ENCODE results near the gene MATN3. TPM values are rescaled to one million over a fixed set of nuclear protein-coding genes. Genes with fewer than 3 reads are reported as not detected.
"Not testable (repeated sequence)": the region's sequence is repeated elsewhere in the genome, so short reads cannot be mapped to it uniquely, and the experiment has no call there.

The MATN3 gene
- total RNA-seq, 1 donor, result not detected

DNA sequence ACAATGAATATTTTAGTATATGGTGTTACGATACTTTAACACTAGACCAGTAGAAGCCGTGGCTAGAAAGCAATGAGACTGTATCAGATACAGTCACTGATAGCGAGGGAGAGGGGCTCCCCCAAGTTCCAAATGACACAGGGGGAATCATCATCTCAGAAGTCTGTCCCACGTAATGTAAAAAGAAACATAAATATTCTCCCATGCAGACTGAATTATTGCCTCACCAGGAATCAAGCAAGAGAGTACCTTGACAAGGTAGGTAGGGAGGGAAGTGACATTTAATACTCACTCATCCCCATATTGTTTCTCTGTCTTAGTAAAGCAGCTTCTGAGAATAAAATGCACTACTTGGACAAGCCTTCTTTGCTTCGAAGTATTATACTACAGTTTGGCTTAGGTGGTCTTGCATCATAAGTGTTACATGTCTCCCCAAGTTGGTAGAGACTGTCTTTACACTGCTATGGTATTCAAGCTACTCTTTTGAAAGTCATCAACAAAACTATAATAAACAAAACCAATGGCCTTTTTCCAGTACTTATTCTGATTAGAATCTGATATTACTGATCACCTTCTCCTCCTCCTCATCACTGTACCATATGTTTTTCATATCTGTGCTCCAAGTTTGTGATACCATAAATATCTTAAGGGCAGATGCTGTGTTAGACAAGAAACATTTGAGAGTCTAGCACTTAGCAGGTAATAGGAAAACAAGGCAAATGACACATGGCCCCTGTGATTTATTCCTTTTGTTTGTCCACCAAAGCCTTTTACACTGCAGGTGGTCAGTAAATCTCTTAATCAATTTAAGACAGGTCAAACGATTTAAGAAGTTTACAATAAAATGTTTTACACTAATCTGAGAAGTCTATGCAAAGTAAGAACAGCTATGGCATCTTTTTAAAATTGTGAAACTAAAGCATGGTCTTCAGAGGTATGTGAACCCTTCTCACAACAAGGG lies 36.3 kb upstream of the MATN3 start:
- Histone ChIP-seq H3K27me3 (ENCODE audit: insufficient read depth, low read length) (no peaks in the 10 kb centered on the region), H3K4me1 (ENCODE audit: insufficient read depth, low read length) (peaks cover 39% of the 10 kb centered on the region), H3K9me3 (ENCODE audit: low read depth, low read length) (no peaks in the 10 kb centered on the region), H3K4me3 (ENCODE audit: low read length) (peak overlapping the region; percentile 99)

DNA sequence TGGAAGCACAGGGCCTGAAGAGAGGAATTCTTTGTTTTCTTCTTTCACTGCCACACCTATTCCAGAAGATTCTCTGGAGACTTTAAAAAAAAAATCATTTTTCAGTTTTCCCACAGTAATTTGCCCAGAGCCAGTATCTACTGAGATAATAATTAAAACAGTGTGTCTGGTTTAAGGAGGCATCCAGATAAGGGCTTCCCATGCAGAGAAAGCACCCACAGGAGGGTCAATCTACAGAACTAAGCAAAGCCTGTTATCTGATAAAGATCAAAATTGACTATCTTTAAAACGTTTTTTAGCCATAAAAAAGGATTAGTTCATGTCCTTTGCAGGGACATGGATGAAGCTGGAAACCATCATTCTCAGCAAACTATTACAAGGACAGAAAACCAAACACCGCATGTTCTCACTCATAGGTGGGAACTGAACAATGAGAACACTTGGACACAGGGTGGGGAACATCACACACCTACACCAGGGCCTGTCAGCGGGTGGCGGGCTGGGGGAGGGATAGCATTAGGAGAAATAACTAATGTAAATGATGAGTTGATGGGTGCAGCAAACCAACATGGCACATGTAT lies 33.3 kb upstream of the MATN3 start:
- H3K4me1 ChIP-seq (ENCODE audit: insufficient read depth, low read length), result peaks cover 28% of the 10 kb centered on the region
- H3K27me3 ChIP-seq (ENCODE audit: insufficient read depth, low read length); H3K4me3 ChIP-seq (ENCODE audit: low read length); H3K9me3 ChIP-seq (ENCODE audit: low read depth, low read length): not testable (repeated sequence)

DNA sequence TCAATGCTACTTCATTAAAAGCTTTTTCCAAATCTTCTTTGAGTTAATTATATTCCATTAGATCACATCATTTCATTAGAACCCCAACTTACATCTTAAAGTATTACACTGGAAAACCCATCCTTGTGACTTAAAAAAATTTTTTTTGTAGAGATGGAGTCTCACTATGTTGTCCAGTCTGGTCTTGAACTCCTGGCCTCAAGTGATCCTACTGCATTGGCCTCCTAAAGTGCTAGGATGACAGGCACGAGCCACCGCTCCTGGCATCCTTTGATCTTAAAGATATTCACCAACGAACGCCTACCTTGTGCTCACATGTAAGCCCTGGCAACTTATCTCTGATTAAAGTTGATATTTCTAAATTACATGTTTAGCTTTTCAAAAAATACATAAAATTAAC lies 32.3 kb upstream of the MATN3 start:
- peaks cover 25% of the 10 kb centered on the region for H3K4me1 ChIP-seq (ENCODE audit: insufficient read depth, low read length)
- no peaks in the 10 kb centered on the region for H3K9me3 ChIP-seq (ENCODE audit: low read depth, low read length)
- H3K27me3 ChIP-seq (ENCODE audit: insufficient read depth, low read length), result no peaks in the 10 kb centered on the region
- no peak overlapping the region for H3K4me3 ChIP-seq (ENCODE audit: low read length)

DNA sequence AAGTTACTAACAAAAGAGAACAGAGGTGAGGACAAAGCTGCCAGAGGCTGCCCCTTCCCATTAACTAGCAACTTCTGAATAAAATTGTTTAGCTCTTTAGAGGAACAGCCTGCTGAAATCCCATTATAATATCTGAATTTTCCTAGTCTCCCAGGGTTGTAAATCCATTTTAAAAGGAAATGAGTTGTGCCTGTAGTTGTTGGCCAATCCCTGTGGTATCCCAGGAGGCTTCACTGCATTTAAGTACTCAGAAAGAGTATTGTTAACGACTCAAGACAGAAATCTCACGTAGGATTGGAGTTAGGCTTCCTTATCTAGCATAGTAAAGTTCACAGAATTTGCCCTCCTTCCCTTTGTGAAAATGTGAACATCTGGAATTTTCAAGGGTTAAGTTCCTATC lies 30.1 kb upstream of the MATN3 start:
- Histone ChIP-seq H3K4me3 (ENCODE audit: low read length) (no peak overlapping the region), H3K4me1 (ENCODE audit: insufficient read depth, low read length) (peaks cover 4% of the 10 kb centered on the region), H3K27me3 (ENCODE audit: insufficient read depth, low read length) (no peaks in the 10 kb centered on the region), H3K9me3 (ENCODE audit: low read depth, low read length) (no peaks in the 10 kb centered on the region)

DNA sequence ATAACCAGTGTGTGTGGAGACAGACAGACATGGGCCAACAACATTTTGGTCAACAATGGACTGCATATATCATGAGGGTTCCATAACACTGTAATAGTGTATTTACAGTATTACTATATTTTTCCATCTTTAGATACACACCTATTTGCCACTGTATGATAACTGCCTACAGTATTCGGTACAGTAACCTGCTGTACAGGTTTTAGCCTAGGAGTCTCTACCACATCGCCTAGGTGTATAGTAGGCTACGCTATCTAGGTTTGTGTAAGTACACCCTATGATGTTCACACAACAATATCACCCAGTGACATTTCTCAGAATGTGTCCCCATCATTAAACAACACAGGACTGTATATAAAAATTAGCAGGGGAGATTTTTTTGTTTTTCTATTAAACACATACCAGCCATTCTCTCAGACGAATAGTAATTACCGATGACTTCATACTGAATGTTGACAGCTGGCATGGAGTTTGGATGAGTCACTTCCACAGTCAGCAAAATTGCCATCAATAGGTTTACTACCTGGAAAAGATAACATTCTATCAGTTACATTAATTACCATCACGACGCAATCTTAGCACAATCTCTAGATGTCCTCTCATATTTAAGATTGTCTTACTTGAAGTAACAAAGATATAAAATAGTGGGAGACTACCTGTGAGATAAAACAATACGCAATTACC lies 28.2 kb upstream of the MATN3 start:
- Histone ChIP-seq H3K27me3 (ENCODE audit: insufficient read depth, low read length) (no peaks in the 10 kb centered on the region), H3K4me1 (ENCODE audit: insufficient read depth, low read length) (peaks cover 3% of the 10 kb centered on the region)

DNA sequence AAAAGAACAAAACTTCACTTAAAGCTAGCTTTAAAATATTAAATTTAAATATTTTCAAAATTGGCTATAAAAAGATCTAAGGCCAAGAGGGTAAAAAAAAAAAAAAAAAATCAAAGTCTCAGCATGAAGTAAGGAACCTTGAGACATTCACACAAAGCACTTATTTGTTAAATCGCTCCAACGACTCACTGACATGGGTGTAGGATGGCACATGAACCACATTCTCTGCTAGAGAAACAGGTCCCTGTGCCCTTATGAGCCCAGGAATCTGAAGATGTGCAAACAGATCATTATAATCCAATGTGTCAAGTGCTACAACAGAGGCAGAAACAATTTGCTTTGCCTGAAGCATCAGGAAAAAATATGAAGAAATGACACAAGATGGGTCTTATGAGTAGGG lies 25.2 kb upstream of the MATN3 start:
- Histone ChIP-seq H3K4me3 (ENCODE audit: low read length) (no peak overlapping the region), H3K9me3 (ENCODE audit: low read depth, low read length) (no peaks in the 10 kb centered on the region), H3K27me3 (ENCODE audit: insufficient read depth, low read length) (no peaks in the 10 kb centered on the region), H3K4me1 (ENCODE audit: insufficient read depth, low read length) (no peaks in the 10 kb centered on the region)

More for the DNA sequence above, 28.2 kb upstream of the MATN3 start:
- no peaks in the 10 kb centered on the region for H3K9me3 ChIP-seq (ENCODE audit: low read depth, low read length)
- no peak overlapping the region for H3K4me3 ChIP-seq (ENCODE audit: low read length)

DNA sequence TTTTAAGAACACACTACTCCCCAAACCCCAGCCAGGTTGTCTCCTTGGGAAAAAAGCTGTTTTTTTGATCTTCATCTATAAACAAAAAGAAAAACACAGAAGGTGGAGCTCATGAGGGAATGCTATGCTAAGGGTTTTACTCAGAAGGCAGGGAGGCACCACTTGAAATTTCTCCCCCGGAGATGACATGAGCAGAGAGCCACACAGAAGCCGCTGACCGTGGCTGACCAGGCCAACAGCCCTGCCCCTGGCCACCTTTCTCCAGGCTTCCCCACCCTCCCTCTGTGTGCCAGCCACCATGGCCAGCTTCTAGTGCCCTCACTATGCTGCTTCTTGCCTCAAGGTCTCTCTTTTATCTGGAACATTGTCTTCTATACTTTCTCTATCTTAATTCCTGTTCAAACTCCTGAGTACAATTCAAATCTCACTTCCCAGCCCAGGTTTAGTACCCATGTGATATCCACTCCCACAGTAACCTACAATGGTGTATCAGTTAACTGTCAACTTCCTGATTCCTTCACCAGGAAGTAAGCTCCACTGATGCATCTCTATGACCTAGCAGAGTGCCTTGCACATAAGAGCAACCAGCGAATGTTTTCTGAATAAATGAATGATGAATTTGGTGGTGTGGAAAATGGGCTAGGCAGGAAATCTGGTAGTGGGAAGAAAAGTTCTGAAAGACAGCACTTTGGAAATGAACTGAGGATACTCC lies 23.6 kb upstream of the MATN3 start:
- no peaks in the 10 kb centered on the region for H3K27me3 ChIP-seq (ENCODE audit: insufficient read depth, low read length)
- no peak overlapping the region for H3K4me3 ChIP-seq (ENCODE audit: low read length)
- no peaks in the 10 kb centered on the region for H3K4me1 ChIP-seq (ENCODE audit: insufficient read depth, low read length)
- no peaks in the 10 kb centered on the region for H3K9me3 ChIP-seq (ENCODE audit: low read depth, low read length)

DNA sequence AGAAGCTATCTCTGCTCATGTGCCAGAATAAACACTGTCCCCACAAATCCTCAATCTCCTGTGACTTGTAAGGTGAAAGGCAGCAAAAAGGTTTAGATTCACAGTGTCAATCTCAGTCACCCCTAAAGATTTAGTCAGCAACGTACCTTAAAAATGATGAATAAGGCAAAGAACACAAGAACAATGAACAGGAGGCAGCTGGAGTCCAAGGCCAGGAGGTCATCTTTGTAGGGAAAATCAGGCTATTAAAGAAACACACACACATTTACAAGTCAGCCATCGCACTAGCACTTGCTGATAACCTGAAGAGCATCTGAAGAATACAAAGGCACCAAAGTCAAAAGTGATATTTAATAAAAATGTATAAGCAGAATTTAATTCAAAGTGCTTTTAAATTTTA lies 22.4 kb upstream of the MATN3 start:
- Histone ChIP-seq H3K9me3 (ENCODE audit: low read depth, low read length) (no peaks in the 10 kb centered on the region), H3K4me1 (ENCODE audit: insufficient read depth, low read length) (no peaks in the 10 kb centered on the region), H3K27me3 (ENCODE audit: insufficient read depth, low read length) (no peaks in the 10 kb centered on the region), H3K4me3 (ENCODE audit: low read length) (no peak overlapping the region)

DNA sequence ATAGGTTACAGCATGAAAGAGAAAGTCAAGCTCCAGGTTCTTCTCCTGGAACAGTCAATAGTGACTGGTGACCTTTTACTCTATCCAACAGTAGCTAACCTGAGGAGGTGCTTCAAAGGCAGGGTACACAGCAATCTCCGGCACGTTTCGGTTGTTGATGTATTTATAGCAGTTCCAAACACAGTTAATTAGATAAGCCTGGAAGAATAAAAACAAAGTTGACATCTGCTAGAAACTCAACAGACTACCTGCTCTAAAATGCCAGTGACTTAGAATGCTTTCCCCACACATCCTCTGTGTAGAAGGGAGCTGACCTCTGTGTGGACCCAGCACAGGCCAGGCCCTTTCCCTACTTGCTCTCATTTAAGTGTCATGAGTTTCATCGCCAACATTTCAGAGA lies 21.8 kb upstream of the MATN3 start:
- Histone ChIP-seq H3K27me3 (ENCODE audit: insufficient read depth, low read length) (no peaks in the 10 kb centered on the region), H3K9me3 (ENCODE audit: low read depth, low read length) (no peaks in the 10 kb centered on the region), H3K4me1 (ENCODE audit: insufficient read depth, low read length) (no peaks in the 10 kb centered on the region), H3K4me3 (ENCODE audit: low read length) (no peak overlapping the region)

DNA sequence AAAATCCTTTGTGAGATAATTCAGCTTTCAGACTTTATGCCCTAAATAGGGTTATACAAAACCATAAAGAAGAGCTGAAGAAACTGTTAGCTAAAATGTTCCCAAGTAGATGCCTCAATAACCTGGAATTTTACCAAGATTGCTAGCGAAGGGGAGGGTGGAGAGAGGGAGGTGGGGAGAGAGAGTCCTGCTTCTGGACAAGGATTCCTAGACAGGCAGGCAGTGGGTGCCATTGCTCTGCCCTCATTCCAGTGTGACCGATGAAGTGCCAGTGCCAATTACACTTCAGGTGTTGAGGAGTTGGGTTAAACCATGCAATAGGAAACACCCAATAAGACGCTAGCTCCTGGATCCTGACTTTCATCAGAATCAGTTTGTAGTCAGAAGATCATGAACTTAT lies 20.9 kb upstream of the MATN3 start:
- Histone ChIP-seq H3K27me3 (ENCODE audit: insufficient read depth, low read length) (no peaks in the 10 kb centered on the region), H3K4me1 (ENCODE audit: insufficient read depth, low read length) (no peaks in the 10 kb centered on the region), H3K4me3 (ENCODE audit: low read length) (no peak overlapping the region), H3K9me3 (ENCODE audit: low read depth, low read length) (no peaks in the 10 kb centered on the region)

DNA sequence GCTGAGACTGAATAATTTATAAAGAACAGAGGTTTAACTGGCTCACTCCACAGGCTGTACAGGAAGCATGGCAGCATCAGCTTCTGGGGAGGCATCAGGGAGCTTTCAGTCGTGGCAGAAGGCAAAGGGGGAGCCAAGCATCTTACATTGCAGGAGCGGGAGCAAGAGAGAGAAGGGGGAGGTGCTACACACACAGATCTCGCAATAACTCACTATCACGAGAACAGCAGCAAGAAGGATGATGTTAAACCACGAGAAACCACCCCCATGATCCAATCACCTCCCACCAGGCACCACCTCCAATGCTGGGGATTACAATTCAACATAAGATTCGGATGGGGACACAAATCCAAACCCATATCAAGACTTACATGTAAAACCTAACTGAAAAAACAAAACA lies 17.8 kb upstream of the MATN3 start:
- Histone ChIP-seq H3K27me3 (ENCODE audit: insufficient read depth, low read length) (no peaks in the 10 kb centered on the region), H3K4me1 (ENCODE audit: insufficient read depth, low read length) (no peaks in the 10 kb centered on the region), H3K4me3 (ENCODE audit: low read length) (no peak overlapping the region), H3K9me3 (ENCODE audit: low read depth, low read length) (no peaks in the 10 kb centered on the region)

DNA sequence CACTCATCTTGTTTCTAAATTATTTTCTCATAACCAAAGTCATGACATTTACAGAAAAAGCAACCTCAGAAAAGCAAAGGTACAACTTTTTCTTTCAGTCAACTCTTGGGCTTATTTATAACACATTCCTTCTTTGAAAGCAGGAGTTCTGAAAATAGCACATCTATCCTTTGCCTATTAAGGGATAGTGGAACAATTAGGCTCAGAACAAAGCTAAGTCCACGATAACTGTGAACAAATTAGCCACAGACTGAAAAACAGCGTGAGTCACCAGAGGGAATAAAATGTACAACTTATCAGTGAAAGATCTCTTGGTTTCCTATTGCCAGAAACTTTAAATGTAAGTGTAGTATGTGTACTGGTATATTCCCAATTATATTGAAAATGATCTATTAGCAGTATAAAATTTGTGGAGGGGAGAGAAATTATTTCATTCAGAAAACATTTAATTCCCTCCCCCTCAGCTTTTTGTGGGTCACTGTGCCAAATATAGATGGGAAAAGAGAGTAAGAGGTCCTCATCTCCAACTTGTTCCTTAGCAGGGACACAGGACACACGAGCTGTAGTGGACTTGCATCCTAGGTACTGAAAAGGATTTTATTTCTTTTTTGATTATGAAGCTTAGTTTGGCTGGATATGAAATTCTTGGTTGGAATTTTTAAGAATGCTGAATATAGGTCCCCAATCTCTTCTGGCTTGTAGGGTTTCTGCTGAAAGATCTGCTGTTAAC lies 15.4 kb upstream of the MATN3 start:
- H3K27me3 ChIP-seq (ENCODE audit: insufficient read depth, low read length), result no peaks in the 10 kb centered on the region
- no peaks in the 10 kb centered on the region for H3K4me1 ChIP-seq (ENCODE audit: insufficient read depth, low read length)
- no peaks in the 10 kb centered on the region for H3K9me3 ChIP-seq (ENCODE audit: low read depth, low read length)
- no peak overlapping the region for H3K4me3 ChIP-seq (ENCODE audit: low read length)

DNA sequence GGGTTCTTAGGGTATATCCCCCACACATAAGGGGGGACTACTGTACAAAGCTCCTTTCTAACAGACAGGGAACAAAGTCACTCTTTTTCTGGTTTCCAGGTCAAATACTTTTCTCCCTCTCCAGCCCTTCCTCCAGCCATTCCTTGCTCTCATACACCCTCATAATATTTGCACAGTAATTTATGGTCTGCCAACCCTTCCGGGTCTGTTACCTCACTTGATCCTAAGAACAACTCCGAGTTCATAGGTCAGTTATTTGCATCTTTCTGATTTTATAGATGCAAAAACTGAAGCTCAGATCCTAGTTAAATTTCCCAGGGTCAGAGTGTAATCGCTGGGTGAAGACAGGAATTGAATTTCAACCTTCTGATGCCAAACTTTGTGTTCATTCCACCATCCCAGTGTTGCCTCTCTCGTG lies 14.8 kb upstream of the MATN3 start:
- H3K4me1 ChIP-seq (ENCODE audit: insufficient read depth, low read length), result no peaks in the 10 kb centered on the region

DNA sequence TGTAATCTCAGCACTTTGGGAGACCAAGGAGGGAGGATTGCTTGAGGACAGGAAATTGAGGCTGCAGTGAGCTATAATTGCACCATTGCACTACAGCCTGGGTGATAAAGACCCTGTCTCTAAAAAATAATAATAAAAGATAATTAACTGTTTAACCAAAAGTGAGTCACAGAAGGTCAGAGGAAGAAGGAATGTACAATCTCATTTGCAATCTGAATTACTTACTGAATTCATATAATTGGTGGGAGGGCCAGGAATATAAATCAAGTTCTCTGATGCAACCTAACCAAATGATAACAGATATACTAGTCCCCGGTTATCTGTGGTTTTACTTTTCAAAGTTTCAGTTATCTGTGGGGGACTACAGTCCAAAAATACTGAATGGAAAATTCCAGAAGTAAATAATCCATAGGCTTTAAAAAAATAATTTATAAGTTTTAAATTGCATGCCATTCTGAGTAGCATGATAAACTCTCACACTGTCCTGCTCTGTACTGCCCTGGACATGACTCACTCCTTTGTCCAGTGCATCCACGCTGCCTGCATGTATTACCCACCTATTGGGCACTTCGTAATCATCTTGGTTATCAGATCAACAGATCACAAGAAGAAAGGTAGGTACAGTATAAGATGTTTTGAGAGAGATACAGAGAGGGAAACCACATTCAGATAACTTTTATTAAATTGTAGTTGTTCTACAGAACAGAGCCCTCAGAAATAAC lies 12.8 kb upstream of the MATN3 start:
- no peaks in the 10 kb centered on the region for H3K4me1 ChIP-seq (ENCODE audit: insufficient read depth, low read length)
- no peak overlapping the region for H3K4me3 ChIP-seq (ENCODE audit: low read length)
- no peaks in the 10 kb centered on the region for H3K9me3 ChIP-seq (ENCODE audit: low read depth, low read length)
- H3K27me3 ChIP-seq (ENCODE audit: insufficient read depth, low read length), result no peaks in the 10 kb centered on the region

More for the DNA sequence above, 14.8 kb upstream of the MATN3 start:
- no peaks in the 10 kb centered on the region for H3K27me3 ChIP-seq (ENCODE audit: insufficient read depth, low read length)
- no peaks in the 10 kb centered on the region for H3K9me3 ChIP-seq (ENCODE audit: low read depth, low read length)
- H3K4me3 ChIP-seq (ENCODE audit: low read length), result no peak overlapping the region

Data from mononuclear cell (primary cell).